Activated CD4-positive, alpha-beta T cell treated with anti-CD3 and anti-CD28 coated beads for 4 hours (primary cell): ENCODE results near the gene SPEM3.
A peak's percentile ranks its signal among the peaks of the same experiment; 100 is the strongest.
"Not testable (repeated sequence)": the region's sequence is repeated elsewhere in the genome, so short reads cannot be mapped to it uniquely, and the experiment has no call there.

Source experiments
- DNase-seq, 2 donors: peaks; one replicate each; pipeline ENCODE4 v3.0.0-alpha.2; 2020

Gene SPEM3

GRCh38 chr17:7475764-7476422 lies 47.2 kb downstream of the SPEM3 start:
- no peak for DNase-seq

- DNase-seq: no peak
These were observed 47.8 kb downstream of the SPEM3 start for GRCh38 chr17:7476494-7476893.

- DNase-seq: no peak
These were observed 48.3 kb downstream of the SPEM3 start for GRCh38 chr17:7476951-7477350.

GRCh38 chr17:7477392-7478275 lies 49.0 kb downstream of the SPEM3 start:
- peak; percentile 16 to 26 for DNase-seq

- DNase-seq: peak; percentile 53 to 62
These were observed 49.9 kb downstream of the SPEM3 start for GRCh38 chr17:7478276-7479212.

GRCh38 chr17:7479213-7480088 lies 50.8 kb downstream of the SPEM3 start, which contains the start of gene ZBTB4:
Gene ZBTB4, minus strand, starts transcription at chr17:7479631. Its CDS starts 12,830 bp downstream, at chr17:7466801.
- DNase-seq: peak; percentile 60 to 65

- DNase-seq: no peak
These were observed 51.4 kb downstream of the SPEM3 start for GRCh38 chr17:7480089-7480384.

GRCh38 chr17:7481275-7481674 lies 52.6 kb downstream of the SPEM3 start, which contains the start of gene SLC35G6:
Gene SLC35G6, plus strand, starts transcription at chr17:7481446. Its CDS starts 71 bp downstream, at chr17:7481517.
- DNase-seq: not testable (repeated sequence)

- not testable (repeated sequence) for DNase-seq
These were observed 53.4 kb downstream of the SPEM3 start for GRCh38 chr17:7481842-7482741.
